ENCODE results near the gene SAMD11. TPM values are rescaled to one million over a fixed set of nuclear protein-coding genes. Genes with fewer than 3 reads are reported as not detected.

SAMD11 gene
- total RNA-seq, 1 experiment from 2014 or later: not detected

GRCh38 chr1:924656-925560 is 1.2 kb downstream of the SAMD11 start:
- Histone ChIP-seq H3K79me2 (ENCODE audit: low read length) (no peaks in the 10 kb centered on the region), H3K4me2 (ENCODE audit: low read depth, low read length, poor library complexity, severe bottlenecking) (no peak overlapping the region), H2AFZ (ENCODE audit: low read length) (no peak overlapping the region), H3K27me3 (ENCODE audit: low read length) (no peaks in the 10 kb centered on the region), H3K4me1 (ENCODE audit: low read length) (peaks cover 15% of the 10 kb centered on the region), H3K36me3 (ENCODE audit: insufficient read depth, low read length) (no peaks in the 10 kb centered on the region), H4K20me1 (ENCODE audit: insufficient read depth, low read depth, low read length) (peaks cover 24% of the 10 kb centered on the region; the same call in 1 of the 2 replicates), H3K9me2 (replicated peaks; ENCODE audit: insufficient read depth, low read length) (no peaks in the 10 kb centered on the region), H3K9ac (ENCODE audit: low read length) (no peak overlapping the region), H3K4me3 (ENCODE audit: low read length) (no peak overlapping the region), H3K27ac (ENCODE audit: low read length) (no peak overlapping the region), H3K9me3 (ENCODE audit: low read length) (no peaks in the 10 kb centered on the region)
- DNase-seq: no peak

GRCh38 chr1:925561-926421 is 2.1 kb downstream of the SAMD11 start:
- H3K36me3 ChIP-seq (ENCODE audit: insufficient read depth, low read length): no peaks in the 10 kb centered on the region
- no peaks in the 10 kb centered on the region for H3K9me3 ChIP-seq (ENCODE audit: low read length)
- no peak overlapping the region for H3K9ac ChIP-seq (ENCODE audit: low read length)
- H3K4me3 ChIP-seq (ENCODE audit: low read length): no peak overlapping the region
- H3K27ac ChIP-seq (ENCODE audit: low read length): no peak overlapping the region
- DNase-seq: no peak
- no peaks in the 10 kb centered on the region for H3K27me3 ChIP-seq (ENCODE audit: low read length)
- H3K4me1 ChIP-seq (ENCODE audit: low read length): peaks cover 10% of the 10 kb centered on the region
- no peaks in the 10 kb centered on the region for H3K9me2 ChIP-seq (replicated peaks; ENCODE audit: insufficient read depth, low read length)
- H3K4me2 ChIP-seq (ENCODE audit: low read depth, low read length, poor library complexity, severe bottlenecking): no peak overlapping the region
- H3K79me2 ChIP-seq (ENCODE audit: low read length): no peaks in the 10 kb centered on the region
- no peak overlapping the region for H2AFZ ChIP-seq (ENCODE audit: low read length)
- H4K20me1 ChIP-seq (ENCODE audit: insufficient read depth, low read depth, low read length): peaks cover 21% of the 10 kb centered on the region; the same call in 1 of the 2 replicates

GRCh38 chr1:927234-927633 is 3.5 kb downstream of the SAMD11 start:
- H3K27me3 ChIP-seq (ENCODE audit: low read length): no peaks in the 10 kb centered on the region

GRCh38 chr1:927748-928147 is 4.0 kb downstream of the SAMD11 start:
- 0 out of 2 replicates have a peak, but pooled peaks cover 7% of the 10 kb centered on the region for H4K20me1 ChIP-seq (ENCODE audit: insufficient read depth, low read depth, low read length)
- no peaks in the 10 kb centered on the region for H3K27me3 ChIP-seq (ENCODE audit: low read length)
- no peak overlapping the region for H3K9ac ChIP-seq (ENCODE audit: low read length)
- no peaks in the 10 kb centered on the region for H3K79me2 ChIP-seq (ENCODE audit: low read length)
- H3K4me3 ChIP-seq (ENCODE audit: low read length): no peak overlapping the region
- H3K27ac ChIP-seq (ENCODE audit: low read length): no peak overlapping the region
- no peaks in the 10 kb centered on the region for H3K36me3 ChIP-seq (ENCODE audit: insufficient read depth, low read length)
- no peak overlapping the region for H2AFZ ChIP-seq (ENCODE audit: low read length)
- H3K9me2 ChIP-seq (replicated peaks; ENCODE audit: insufficient read depth, low read length): no peaks in the 10 kb centered on the region
- DNase-seq: no peak
- no peaks in the 10 kb centered on the region for H3K9me3 ChIP-seq (ENCODE audit: low read length)
- peaks cover 4% of the 10 kb centered on the region; the same call in 1 of the 2 replicates for H3K4me1 ChIP-seq (ENCODE audit: low read length)
- no peak overlapping the region for H3K4me2 ChIP-seq (ENCODE audit: low read depth, low read length, poor library complexity, severe bottlenecking)

More at GRCh38 chr1:927234-927633, 3.5 kb downstream of the SAMD11 start:
- H3K36me3 ChIP-seq (ENCODE audit: insufficient read depth, low read length): no peaks in the 10 kb centered on the region
- no peak overlapping the region for H3K4me3 ChIP-seq (ENCODE audit: low read length)
- H3K27ac ChIP-seq (ENCODE audit: low read length): no peak overlapping the region
- H3K79me2 ChIP-seq (ENCODE audit: low read length): no peaks in the 10 kb centered on the region
- peaks cover 4% of the 10 kb centered on the region; the same call in 1 of the 2 replicates for H3K4me1 ChIP-seq (ENCODE audit: low read length)
- H2AFZ ChIP-seq (ENCODE audit: low read length): no peak overlapping the region
- 0 out of 2 replicates have a peak, but pooled peaks cover 10% of the 10 kb centered on the region for H4K20me1 ChIP-seq (ENCODE audit: insufficient read depth, low read depth, low read length)
- no peak for DNase-seq
- no peaks in the 10 kb centered on the region for H3K9me3 ChIP-seq (ENCODE audit: low read length)
- no peaks in the 10 kb centered on the region for H3K9me2 ChIP-seq (replicated peaks; ENCODE audit: insufficient read depth, low read length)
- H3K9ac ChIP-seq (ENCODE audit: low read length): no peak overlapping the region
- no peak overlapping the region for H3K4me2 ChIP-seq (ENCODE audit: low read depth, low read length, poor library complexity, severe bottlenecking)

- DNase-seq: no peak
- H3K4me2 ChIP-seq (ENCODE audit: low read depth, low read length, poor library complexity, severe bottlenecking): no peak overlapping the region
- no peaks in the 10 kb centered on the region for H4K20me1 ChIP-seq (ENCODE audit: insufficient read depth, low read depth, low read length)
- H3K36me3 ChIP-seq (ENCODE audit: insufficient read depth, low read length): no peaks in the 10 kb centered on the region
- no peaks in the 10 kb centered on the region for H3K9me2 ChIP-seq (replicated peaks; ENCODE audit: insufficient read depth, low read length)
- no peaks in the 10 kb centered on the region for H3K9me3 ChIP-seq (ENCODE audit: low read length)
- H3K4me3 ChIP-seq (ENCODE audit: low read length): no peak overlapping the region
- no peaks in the 10 kb centered on the region for H3K79me2 ChIP-seq (ENCODE audit: low read length)
- H2AFZ ChIP-seq (ENCODE audit: low read length): no peak overlapping the region
- no peaks in the 10 kb centered on the region for H3K27me3 ChIP-seq (ENCODE audit: low read length)
- no peak overlapping the region for H3K9ac ChIP-seq (ENCODE audit: low read length)
- no peaks in the 10 kb centered on the region for H3K4me1 ChIP-seq (ENCODE audit: low read length)
- no peak overlapping the region for H3K27ac ChIP-seq (ENCODE audit: low read length)
These were observed 5.3 kb downstream of the SAMD11 start for GRCh38 chr1:928825-929661.

GRCh38 chr1:929712-930632 is 6.2 kb downstream of the SAMD11 start:
- Histone ChIP-seq H3K9ac (ENCODE audit: low read length) (no peak overlapping the region), H3K27me3 (ENCODE audit: low read length) (no peaks in the 10 kb centered on the region), H4K20me1 (ENCODE audit: insufficient read depth, low read depth, low read length) (no peaks in the 10 kb centered on the region), H3K9me3 (ENCODE audit: low read length) (no peaks in the 10 kb centered on the region), H3K79me2 (ENCODE audit: low read length) (no peaks in the 10 kb centered on the region), H3K4me3 (ENCODE audit: low read length) (no peak overlapping the region), H2AFZ (ENCODE audit: low read length) (no peak overlapping the region), H3K4me1 (ENCODE audit: low read length) (no peaks in the 10 kb centered on the region), H3K9me2 (replicated peaks; ENCODE audit: insufficient read depth, low read length) (no peaks in the 10 kb centered on the region), H3K36me3 (ENCODE audit: insufficient read depth, low read length) (no peaks in the 10 kb centered on the region), H3K27ac (ENCODE audit: low read length) (no peak overlapping the region), H3K4me2 (ENCODE audit: low read depth, low read length, poor library complexity, severe bottlenecking) (no peak overlapping the region)
- DNase-seq: no peak

GRCh38 chr1:930633-931138 is 7.0 kb downstream of the SAMD11 start:
- Histone ChIP-seq H3K9me2 (replicated peaks; ENCODE audit: insufficient read depth, low read length) (no peaks in the 10 kb centered on the region), H3K4me2 (ENCODE audit: low read depth, low read length, poor library complexity, severe bottlenecking) (no peak overlapping the region), H3K27ac (ENCODE audit: low read length) (no peak overlapping the region), H3K9me3 (ENCODE audit: low read length) (no peaks in the 10 kb centered on the region), H3K4me1 (ENCODE audit: low read length) (no peaks in the 10 kb centered on the region), H3K36me3 (ENCODE audit: insufficient read depth, low read length) (no peaks in the 10 kb centered on the region), H3K79me2 (ENCODE audit: low read length) (no peaks in the 10 kb centered on the region), H3K9ac (ENCODE audit: low read length) (no peak overlapping the region), H4K20me1 (ENCODE audit: insufficient read depth, low read depth, low read length) (no peaks in the 10 kb centered on the region), H3K27me3 (ENCODE audit: low read length) (no peaks in the 10 kb centered on the region), H2AFZ (ENCODE audit: low read length) (no peak overlapping the region), H3K4me3 (ENCODE audit: low read length) (no peak overlapping the region)
- no peak for DNase-seq

Data from Karpas-422 (cell line).